IPS-18a (cell line): Measurements from ENCODE around the gene UTP15.

Source experiments
- H3K27ac ChIP-seq: one replicate; pipeline ENCODE4 v1.5.1; 2013; ENCODE audit warnings: low read length
- H3K27me3 ChIP-seq: one replicate; pipeline ENCODE4 v1.6.1; 2013; ENCODE audit warnings: mild to moderate bottlenecking, low read length; ENCODE audit not compliant: control insufficient read depth, insufficient read depth
- H3K36me3 ChIP-seq: one replicate; pipeline ENCODE4 v1.6.1; 2013; ENCODE audit warnings: low read depth, low read length; ENCODE audit not compliant: control insufficient read depth
- H3K4me1 ChIP-seq: one replicate; pipeline ENCODE4 v1.6.1; 2013; ENCODE audit warnings: low read depth, low read length; ENCODE audit not compliant: control insufficient read depth
- H3K4me3 ChIP-seq: one replicate; pipeline ENCODE4 v1.5.1; 2013; ENCODE audit warnings: low read length
- H3K9ac ChIP-seq: one replicate; pipeline ENCODE4 v1.6.1; 2013; ENCODE audit warnings: mild to moderate bottlenecking, low read length, moderate library complexity
- H3K9me3 ChIP-seq: one replicate; pipeline ENCODE4 v1.6.1; 2013; ENCODE audit warnings: low read depth, low read length; ENCODE audit not compliant: control insufficient read depth

Gene UTP15

DNA sequence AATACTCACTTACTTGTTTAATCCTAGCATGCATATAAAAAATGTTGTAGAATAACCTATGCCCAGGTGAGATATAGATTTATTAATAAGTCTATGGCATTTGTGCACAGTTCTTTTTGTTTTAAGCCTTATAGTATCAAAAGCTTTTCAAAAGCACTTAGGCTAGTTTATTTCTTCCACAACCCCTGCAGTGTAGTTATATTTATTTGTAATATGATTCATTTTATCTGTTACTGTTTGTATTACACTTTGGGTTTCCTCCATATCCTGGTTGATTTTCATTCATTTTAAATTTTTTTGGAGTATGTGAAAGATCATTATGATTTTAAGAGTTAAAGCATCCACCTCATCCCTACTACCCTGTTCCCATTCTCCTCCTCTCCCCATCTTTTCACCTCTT lies 41.7 kb downstream of the UTP15 start:
- Histone ChIP-seq H3K27me3 (no peaks in the 10 kb centered on the region), H3K36me3 (no peaks in the 10 kb centered on the region), H3K9me3 (no peaks in the 10 kb centered on the region), H3K27ac (no peak overlapping the region), H3K4me3 (no peak overlapping the region), H3K9ac (no peak overlapping the region), H3K4me1 (no peaks in the 10 kb centered on the region)

DNA sequence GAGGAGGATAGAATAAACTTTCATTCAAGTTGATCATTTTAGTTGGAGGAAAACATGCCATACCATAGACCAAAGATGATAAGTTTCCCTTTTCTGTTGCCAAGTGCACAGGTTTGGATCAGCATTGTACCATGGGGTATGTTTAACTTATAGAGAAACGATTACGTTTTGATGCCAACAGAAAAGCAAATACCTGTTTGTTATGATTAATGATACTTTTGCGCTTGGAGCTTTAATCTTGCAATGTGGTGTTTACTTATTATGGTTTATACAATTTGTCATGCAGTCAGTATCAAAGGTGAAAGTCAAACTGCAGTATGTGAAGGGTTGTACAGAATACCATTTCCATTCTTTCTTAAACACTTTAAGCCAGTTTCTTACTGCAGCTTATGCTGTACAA lies 47.3 kb downstream of the UTP15 start:
- Histone ChIP-seq H3K27me3 (no peaks in the 10 kb centered on the region), H3K36me3 (no peaks in the 10 kb centered on the region), H3K27ac (no peak overlapping the region), H3K4me1 (no peaks in the 10 kb centered on the region), H3K9ac (no peak overlapping the region), H3K4me3 (no peak overlapping the region), H3K9me3 (no peaks in the 10 kb centered on the region)

DNA sequence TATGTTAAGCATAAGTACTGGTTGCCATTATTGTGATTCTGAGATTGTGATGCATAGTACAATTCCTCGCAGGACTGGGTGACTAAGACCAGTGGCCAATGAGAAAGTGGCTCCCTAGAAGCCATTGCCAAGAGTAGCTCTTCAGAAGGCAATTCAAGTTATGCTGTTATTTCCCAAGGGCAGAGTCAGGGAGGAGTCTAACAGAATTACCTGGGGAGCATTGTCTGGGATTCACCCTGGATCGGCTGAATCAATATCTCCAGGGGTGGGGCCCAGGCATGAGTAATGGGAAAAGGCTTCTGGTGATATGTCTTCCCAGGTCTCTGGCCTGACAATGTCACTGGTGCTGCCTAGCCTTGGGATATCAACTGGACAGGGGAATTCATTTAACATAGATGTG lies 49.5 kb downstream of the UTP15 start:
- Histone ChIP-seq H3K9me3 (no peaks in the 10 kb centered on the region), H3K4me3 (no peak overlapping the region), H3K4me1 (no peaks in the 10 kb centered on the region), H3K27ac (no peak overlapping the region), H3K36me3 (no peaks in the 10 kb centered on the region), H3K27me3 (no peaks in the 10 kb centered on the region), H3K9ac (no peak overlapping the region)

DNA sequence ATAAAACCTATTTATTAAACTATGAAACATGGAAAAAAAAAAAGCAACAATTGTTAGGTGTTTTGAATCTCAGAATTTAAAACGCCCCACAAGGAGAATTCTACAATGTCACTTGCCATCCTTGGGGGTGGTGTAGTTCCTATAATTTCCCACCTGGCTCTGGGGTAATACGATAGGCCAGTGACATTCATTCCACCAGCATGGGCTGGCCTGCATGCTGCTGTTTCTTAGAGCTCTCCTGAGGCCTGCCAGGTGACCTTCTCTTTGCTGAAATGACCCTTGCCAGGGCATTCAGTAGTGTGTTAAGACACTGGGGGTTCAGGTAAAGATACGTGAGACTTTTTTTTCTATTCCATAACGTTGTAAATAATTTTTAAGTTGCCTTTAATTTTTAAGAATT lies 50.4 kb downstream of the UTP15 start:
- no peak overlapping the region for H3K27ac ChIP-seq
- no peaks in the 10 kb centered on the region for H3K36me3 ChIP-seq
- no peaks in the 10 kb centered on the region for H3K27me3 ChIP-seq
- no peaks in the 10 kb centered on the region for H3K9me3 ChIP-seq
- no peak overlapping the region for H3K9ac ChIP-seq
- no peaks in the 10 kb centered on the region for H3K4me1 ChIP-seq
- H3K4me3 ChIP-seq: no peak overlapping the region

DNA sequence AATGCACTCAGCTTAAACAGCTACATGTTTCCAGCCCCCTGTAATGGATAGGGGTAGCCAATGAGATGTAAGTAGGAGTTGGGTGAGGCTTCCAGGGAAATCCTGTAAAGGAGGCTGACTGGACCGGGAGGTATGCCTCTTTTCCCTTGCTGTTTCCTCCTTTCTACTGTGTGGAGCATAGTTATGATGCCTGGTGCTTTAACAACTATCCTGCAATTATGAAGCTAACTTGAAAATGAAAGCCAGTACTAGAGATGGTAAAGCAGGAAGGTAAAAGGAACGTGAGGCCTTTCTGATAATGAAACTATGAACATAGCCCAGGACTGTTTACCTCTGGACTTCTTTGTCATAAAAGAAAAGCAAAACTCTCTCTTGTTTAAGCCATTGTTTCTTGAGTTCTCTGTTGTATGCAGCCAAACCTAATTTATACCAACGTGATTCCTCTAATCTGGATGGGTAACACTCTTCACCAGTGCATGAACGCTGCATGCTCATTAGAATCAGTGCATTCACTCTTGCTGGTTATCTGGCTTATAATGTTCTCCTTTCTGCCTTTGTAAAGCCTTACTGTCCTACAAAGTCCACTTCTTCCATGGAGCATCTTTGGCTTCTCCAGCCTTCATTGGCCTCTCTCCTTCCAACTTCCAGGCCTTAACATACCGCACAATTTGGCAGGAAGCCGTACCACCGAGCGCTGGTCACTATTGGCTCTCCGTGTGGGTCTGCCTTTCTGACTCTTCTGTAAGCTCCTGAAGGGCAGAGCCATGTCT lies 52.2 kb downstream of the UTP15 start:
- Histone ChIP-seq H3K9me3 (no peaks in the 10 kb centered on the region), H3K27me3 (no peaks in the 10 kb centered on the region), H3K9ac (no peak overlapping the region), H3K4me3 (no peak overlapping the region), H3K4me1 (peaks cover 3% of the 10 kb centered on the region), H3K27ac (no peak overlapping the region), H3K36me3 (no peaks in the 10 kb centered on the region)

DNA sequence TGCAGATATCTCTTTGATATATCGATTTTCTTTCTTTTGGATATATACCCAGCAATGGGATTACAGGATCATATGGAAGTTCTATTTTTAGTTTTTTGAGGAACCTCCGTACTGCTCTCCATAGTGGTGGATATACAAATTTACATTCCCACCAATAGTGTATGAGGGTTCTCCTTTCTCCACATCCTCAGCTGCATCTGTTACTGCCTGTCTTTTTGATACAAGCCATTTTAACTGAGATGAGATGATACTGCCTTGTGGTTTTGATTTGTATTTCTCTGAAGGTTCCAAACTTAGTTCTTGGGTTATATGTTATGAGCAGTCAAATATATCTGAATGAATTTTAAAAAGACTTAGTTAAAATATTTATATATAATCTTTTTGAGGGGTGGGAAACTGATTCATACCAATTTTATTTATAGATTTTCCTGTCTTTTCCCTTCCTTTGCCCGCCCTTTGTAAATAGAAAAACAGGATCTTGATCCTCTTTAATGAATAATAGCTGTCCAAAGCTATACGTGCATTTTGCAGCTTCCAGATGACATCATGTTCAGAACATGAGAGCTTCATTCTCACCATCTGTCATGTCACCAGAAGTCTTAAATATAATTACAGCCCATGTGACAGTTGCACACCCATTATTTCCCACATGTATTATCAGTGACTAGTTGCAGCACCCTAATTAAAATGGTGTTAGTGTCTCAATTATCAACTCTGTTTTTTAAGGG lies 54.2 kb downstream of the UTP15 start:
- Histone ChIP-seq H3K4me3 (no peak overlapping the region), H3K4me1 (peaks cover 3% of the 10 kb centered on the region), H3K27ac (no peak overlapping the region), H3K9me3 (no peaks in the 10 kb centered on the region), H3K9ac (no peak overlapping the region), H3K27me3 (no peaks in the 10 kb centered on the region), H3K36me3 (no peaks in the 10 kb centered on the region)

DNA sequence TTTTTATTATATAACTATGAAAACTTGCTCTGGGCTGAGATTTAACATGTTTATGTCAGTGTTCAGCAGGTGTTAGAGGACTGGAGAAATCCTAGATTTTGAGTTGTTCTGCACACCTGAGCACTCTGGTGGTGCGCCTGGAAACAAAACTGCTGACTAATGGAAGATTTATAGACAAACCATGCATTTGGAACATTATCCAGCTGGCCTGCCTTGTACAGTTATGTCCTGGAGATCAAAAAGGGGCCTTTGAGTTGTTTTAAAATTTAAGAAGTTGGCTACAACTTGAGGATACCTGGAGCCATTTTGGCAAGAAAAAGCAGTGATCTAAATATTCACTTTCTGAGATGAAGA lies 54.8 kb downstream of the UTP15 start:
- H3K36me3 ChIP-seq: no peaks in the 10 kb centered on the region
- H3K27me3 ChIP-seq: peaks cover 3% of the 10 kb centered on the region
- H3K27ac ChIP-seq: no peak overlapping the region
- peaks cover 3% of the 10 kb centered on the region for H3K4me1 ChIP-seq
- no peak overlapping the region for H3K4me3 ChIP-seq
- no peak overlapping the region for H3K9ac ChIP-seq
- no peaks in the 10 kb centered on the region for H3K9me3 ChIP-seq

DNA sequence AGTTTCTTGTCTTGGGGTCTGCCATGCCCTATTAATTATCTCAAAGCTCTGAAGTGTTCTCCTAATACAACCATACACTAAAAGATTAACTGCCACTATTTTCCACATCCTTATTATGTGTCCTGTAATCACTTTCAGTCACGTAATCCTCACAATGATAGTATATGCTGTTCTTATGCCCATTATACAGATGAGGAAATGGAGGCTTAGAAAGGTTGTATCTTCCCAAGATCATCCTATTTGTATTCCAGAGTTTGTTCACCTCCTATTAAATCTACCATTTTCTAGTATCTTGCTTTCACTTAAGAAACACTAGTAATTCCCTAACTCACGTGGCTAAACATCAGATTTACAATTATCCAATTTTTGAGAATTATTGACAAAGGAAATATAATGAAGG lies 57.5 kb downstream of the UTP15 start:
- H3K4me3 ChIP-seq: no peak overlapping the region
- no peaks in the 10 kb centered on the region for H3K36me3 ChIP-seq
- no peaks in the 10 kb centered on the region for H3K9me3 ChIP-seq
- H3K9ac ChIP-seq: no peak overlapping the region
- peaks cover 3% of the 10 kb centered on the region for H3K4me1 ChIP-seq
- no peak overlapping the region for H3K27ac ChIP-seq
- H3K27me3 ChIP-seq: peaks cover 28% of the 10 kb centered on the region

DNA sequence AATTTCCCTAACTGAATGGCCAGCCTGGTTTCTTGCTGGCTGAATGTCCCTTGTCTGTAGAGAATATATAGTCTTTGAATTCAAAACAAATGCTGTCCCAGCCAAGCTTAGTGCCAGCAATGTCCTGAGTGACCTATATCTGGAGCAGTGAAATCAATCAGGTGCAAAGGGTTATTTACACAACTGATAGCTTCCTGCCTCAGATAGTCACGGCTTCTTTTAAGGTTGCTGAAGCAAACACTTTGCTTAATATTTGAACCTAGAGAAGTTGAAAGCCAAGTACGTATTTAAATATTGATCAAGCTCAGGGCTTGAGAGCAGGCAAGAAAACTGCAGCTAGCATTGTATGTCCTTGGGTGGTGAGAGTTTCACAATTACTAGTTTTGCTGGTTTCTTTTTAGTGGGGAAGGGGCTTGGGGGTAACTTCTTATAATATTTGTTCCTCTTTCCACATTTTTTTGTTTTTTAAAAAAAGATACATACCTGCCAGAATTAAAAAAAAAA lies 58.4 kb downstream of the UTP15 start:
- Histone ChIP-seq H3K4me3 (no peak overlapping the region), H3K9ac (no peak overlapping the region), H3K36me3 (no peaks in the 10 kb centered on the region), H3K9me3 (no peaks in the 10 kb centered on the region), H3K27ac (no peak overlapping the region), H3K4me1 (peaks cover 3% of the 10 kb centered on the region), H3K27me3 (peaks cover 37% of the 10 kb centered on the region)

DNA sequence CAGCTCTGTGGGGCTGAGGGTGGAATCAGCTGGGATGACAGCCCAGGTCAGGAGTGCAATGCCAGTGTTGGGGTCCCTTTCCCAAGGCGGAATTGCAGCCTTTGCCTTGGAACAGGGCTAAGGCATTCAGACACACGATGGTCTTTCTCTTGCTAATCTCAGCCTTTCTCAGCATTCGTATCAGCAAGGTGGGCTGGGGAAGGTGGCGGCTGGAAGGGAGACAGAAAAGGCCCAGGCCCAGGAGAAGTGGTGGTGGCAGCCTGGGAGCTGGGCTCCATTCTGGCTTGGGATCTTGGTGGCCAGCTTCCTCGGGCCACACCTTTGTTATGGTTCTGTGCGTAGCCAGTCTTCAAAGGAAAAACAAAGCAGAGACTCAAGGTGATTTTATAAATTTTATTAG lies 59.3 kb downstream of the UTP15 start:
- Histone ChIP-seq H3K9me3 (no peaks in the 10 kb centered on the region), H3K4me1 (peaks cover 3% of the 10 kb centered on the region), H3K27me3 (peaks cover 43% of the 10 kb centered on the region), H3K36me3 (no peaks in the 10 kb centered on the region), H3K4me3 (no peak overlapping the region), H3K9ac (no peak overlapping the region), H3K27ac (no peak overlapping the region)

DNA sequence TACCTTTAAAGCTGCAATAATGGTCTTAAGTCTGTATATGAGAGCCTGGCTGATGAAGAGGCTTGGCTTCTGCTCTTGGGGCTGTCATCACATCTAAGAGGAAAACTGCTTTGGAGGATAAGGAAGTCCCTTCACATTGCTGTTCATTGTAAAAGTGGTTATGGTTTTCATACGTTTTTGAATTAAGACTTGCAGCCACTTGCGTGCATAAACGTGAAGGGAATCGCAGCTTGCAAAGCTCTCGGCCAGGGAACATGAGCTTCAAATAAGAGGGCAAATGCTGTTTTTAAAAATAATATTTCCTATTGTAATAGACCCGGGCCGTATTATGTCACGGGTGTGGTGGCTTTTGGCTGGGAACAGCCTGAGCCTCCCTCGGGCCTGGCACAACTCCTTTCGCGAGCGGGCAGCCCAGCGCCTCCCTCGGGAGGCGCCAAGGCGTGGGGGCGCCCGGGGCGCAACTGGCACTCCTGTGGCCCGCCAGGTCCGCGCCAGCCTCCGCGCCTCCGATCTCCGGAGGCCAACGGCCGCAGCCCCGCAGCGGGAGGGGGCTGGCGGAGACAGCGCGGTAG lies 59.9 kb downstream of the UTP15 start:
- peaks cover 3% of the 10 kb centered on the region for H3K4me1 ChIP-seq
- no peak overlapping the region for H3K9ac ChIP-seq
- H3K9me3 ChIP-seq: no peaks in the 10 kb centered on the region
- peaks cover 44% of the 10 kb centered on the region for H3K27me3 ChIP-seq
- peak overlapping the region; percentile 52 for H3K4me3 ChIP-seq
- H3K27ac ChIP-seq: no peak overlapping the region
- H3K36me3 ChIP-seq: no peaks in the 10 kb centered on the region
